Mucosa of descending colon (tissue), 3 donors: ENCODE data around the gene GAA. TPM values are rescaled to one million over a fixed set of nuclear protein-coding genes. Genes with fewer than 3 reads are reported as not detected.

Source experiments
- ATAC-seq: fragments of 200-7000 bp; cut with Tn5 transposase; one replicate; pipeline ENCODE4 v1.9.1; 2020; ENCODE audit warnings: mild to moderate bottlenecking, moderate library complexity
- DNase-seq, 3 donors: peaks; one replicate each; pipeline ENCODE4 v3.0.0-alpha.2; 2020
- H3K36me3 ChIP-seq: fragments of 200-600 bp; one replicate; pipeline ENCODE4 v1.8.0; 2021; ENCODE audit warnings: low read depth, mild to moderate bottlenecking
- H3K4me1 ChIP-seq: fragments of 200-600 bp; one replicate; pipeline ENCODE4 v1.8.0; 2021; ENCODE audit warnings: low read depth, mild to moderate bottlenecking
- H3K4me3 ChIP-seq: fragments of 200-600 bp; one replicate; pipeline ENCODE4 v1.8.0; 2021; ENCODE audit warnings: mild to moderate bottlenecking
- H3K9me3 ChIP-seq: fragments of 200-600 bp; one replicate; pipeline ENCODE4 v1.8.0; 2021; ENCODE audit warnings: mild to moderate bottlenecking
- CTCF ChIP-seq: fragments of 200-600 bp; IDR thresholded peaks from one replicate; pipeline ENCODE4 v1.8.0; 2022; ENCODE audit warnings: antibody characterized with exemption, mild to moderate bottlenecking
- intact Hi-C, 2 donors: fragments of 100-400 bp; cut with DNase I in 1 of 2; cut with micrococcal nuclease in 1 of 2; formaldehyde crosslinking; loops; one replicate each; pipeline versions ENCODE4 v1.11.0 to v1.11.1; 2022; cut with DNase I, micrococcal nuclease
- total RNA-seq, 3 donors: library from RNA; stranded (reverse); fragmentation: NEBNext Ultra II Directional in 2 of 3; extraction: Animal tissue kit (Norgen Biotek cat#: 25700) in 2 of 3; gene quantifications; one replicate each; pipeline versions ENCODE4 v1.2.1 to v1.2.4, GENCODE V29; 2021 to 2023
- donor health status: DM: no; HTN: no; CAD: no; lungs with moderate emphysema.
- donor health status: DM: no; HTN: no; CAD: no.
- donor health status: DM: no; HTN: yes; CAD: no.

Gene GAA
- total RNA-seq, 3 donors from 2014 or later: 23.4 to 50.0 (median 49.3) TPM

GRCh38 chr17:80141463-80142165 is 40.2 kb downstream of the GAA start:
- peaks cover 26% of the 10 kb centered on the region for H3K4me1 ChIP-seq
- no peak for TF ChIP-seq CTCF
- H3K4me3 ChIP-seq: no peak overlapping the region
- no peaks in the 10 kb centered on the region for H3K9me3 ChIP-seq
- ATAC-seq (no peak), DNase-seq (no peak)
- peaks cover 25% of the 10 kb centered on the region for H3K36me3 ChIP-seq
- intact Hi-C loops: loop anchor here in 1 of 2 donors (10.0 kb wide), 1 partner anchor 57 kb away; no protein-coding TSS in a partner anchor

- no peak for TF ChIP-seq CTCF
- DNase-seq (no peak), ATAC-seq (no peak)
- Histone ChIP-seq H3K4me1 (peaks cover 27% of the 10 kb centered on the region), H3K9me3 (no peaks in the 10 kb centered on the region), H3K4me3 (no peak overlapping the region), H3K36me3 (peaks cover 14% of the 10 kb centered on the region)
- intact Hi-C loops: loop anchor here in 1 of 2 donors (10.0 kb wide), 1 partner anchor 58 kb away; no protein-coding TSS in a partner anchor
Measured at GRCh38 chr17:80142929-80143328, 41.5 kb downstream of the GAA start.

GRCh38 chr17:80145076-80146075 is 44.0 kb downstream of the GAA start:
- ATAC-seq: no peak
- no peak for TF ChIP-seq CTCF
- H3K4me1 ChIP-seq: peaks cover 19% of the 10 kb centered on the region
- no peak for DNase-seq
- peaks cover 9% of the 10 kb centered on the region for H3K36me3 ChIP-seq
- no peaks in the 10 kb centered on the region for H3K9me3 ChIP-seq
- intact Hi-C loops: loop anchor here in 1 of 2 donors (10.0 kb wide), 1 partner anchor 61 kb away; no protein-coding TSS in a partner anchor
- H3K4me3 ChIP-seq: no peak overlapping the region

- peaks cover 9% of the 10 kb centered on the region for H3K36me3 ChIP-seq
- DNase-seq (peak in 2 of 3 donors; percentile 23 to 73), ATAC-seq (peak; percentile 22)
- H3K9me3 ChIP-seq: no peaks in the 10 kb centered on the region
- H3K4me1 ChIP-seq: peaks cover 19% of the 10 kb centered on the region
- TF ChIP-seq CTCF: no peak
- intact Hi-C loops: loop anchor here in 1 of 2 donors (10.0 kb wide), 1 partner anchor 62 kb away; no protein-coding TSS in a partner anchor
- H3K4me3 ChIP-seq: peak overlapping the region; percentile 90
Measured at GRCh38 chr17:80146121-80147034, 45.0 kb downstream of the GAA start.
